Caco-2 (cell line): ENCODE measurements around the gene ZSCAN1. TPM values are rescaled to one million over a fixed set of nuclear protein-coding genes. Genes with fewer than 3 reads are reported as not detected.

Experiments used
- BruUV-seq: library from RNA; stranded (reverse); fragments of 400-500 nt; replicated peaks from 2 replicates; lab custom pipeline; 2021; lab: Mats Ljungman, UMichigan
- CTCF ChIA-PET: fragments of 300-600 bp; sonication (Branson Sonifier 250); formaldehyde crosslinking; loops from one replicate; lab custom pipeline; 2022; ENCODE audit warnings: antibody characterized with exemption; lab: Charles Lee
- POLR2A ChIA-PET: fragments of 300-600 bp; sonication (Branson Sonifier 250); formaldehyde crosslinking; loops from one replicate; lab custom pipeline; 2022; ENCODE audit warnings: antibody characterized with exemption; lab: Charles Lee
- DNase-seq, 2 experiments: peaks; one replicate each; pipeline versions ENCODE4 v3.0.0 to v3.0.0-alpha.2; 2020 to 2022
- H3K27me3 ChIP-seq: replicated peaks from 2 replicates; pipeline ENCODE4 v1.6.0; 2011; ENCODE audit warnings: low read length; ENCODE audit not compliant: control insufficient read depth, insufficient read depth
- H3K36me3 ChIP-seq: 2 replicates; pipeline ENCODE4 v1.5.1; 2011; ENCODE audit warnings: low read length; ENCODE audit not compliant: control insufficient read depth, insufficient read depth
- H3K4me1 ChIP-seq: fragments of 250-450 bp; sonication (Bioruptor Pico); 2 replicates; pipeline ENCODE4 v1.5.1; 2020; ENCODE audit warnings: mild to moderate bottlenecking
- H3K4me3 ChIP-seq: 2 replicates; pipeline ENCODE4 v1.5.1; 2011; ENCODE audit warnings: low read depth, mild to moderate bottlenecking, control low read depth, low read length
- H3K9me3 ChIP-seq: fragments of 250-450 bp; sonication (Bioruptor Pico); 2 replicates; pipeline ENCODE4 v1.5.1; 2020; ENCODE audit warnings: mild to moderate bottlenecking, moderate library complexity
- H3K27ac Mint-ChIP-seq: one replicate; pipeline ENCODE4 v1.8.0; 2022; ENCODE audit warnings: mixed read lengths; ENCODE audit not compliant: unreplicated experiment
- H3K27me3 Mint-ChIP-seq: one replicate; pipeline ENCODE4 v1.8.0; 2022; ENCODE audit warnings: mixed read lengths; ENCODE audit not compliant: insufficient read depth, unreplicated experiment
- H3K36me3 Mint-ChIP-seq: one replicate; pipeline ENCODE4 v1.8.0; 2022; ENCODE audit warnings: mild to moderate bottlenecking, mixed read lengths; ENCODE audit not compliant: insufficient read depth, unreplicated experiment
- H3K4me1 Mint-ChIP-seq: one replicate; pipeline ENCODE4 v1.8.0; 2022; ENCODE audit warnings: low read depth, mixed read lengths; ENCODE audit not compliant: unreplicated experiment
- H3K4me3 Mint-ChIP-seq: one replicate; pipeline ENCODE4 v1.8.0; 2022; ENCODE audit warnings: mild to moderate bottlenecking, moderate library complexity, mixed read lengths; ENCODE audit not compliant: unreplicated experiment
- H3K9me3 Mint-ChIP-seq: one replicate; pipeline ENCODE4 v1.8.0; 2022; ENCODE audit warnings: mixed read lengths; ENCODE audit not compliant: unreplicated experiment
- intact Hi-C: fragments of 100-400 bp; cut with micrococcal nuclease; formaldehyde crosslinking; loops from one replicate; pipeline ENCODE4 v1.10.0; 2022; ENCODE audit not compliant: unreplicated experiment
- total RNA-seq: library from RNA; stranded (reverse); gene quantifications from 2 replicates; pipeline ENCODE4 v1.2.3, GENCODE V29; 2022
- TF ChIP-seq, protein P1 (sequence below), 2 experiments: fragments of 200-600 bp in 1 of 2; IDR thresholded peaks; 1 replicate in 1 of 2; 2 replicates in 1 of 2; pipeline versions ENCODE4 v1.5.1 to v1.8.0; 2011 to 2022; ENCODE audit warnings: antibody characterized with exemption in 1 of 2, control low read depth in 1 of 2, inconsistent platforms in 1 of 2, low read depth in 1 of 2, low read length in 1 of 2, mild to moderate bottlenecking in 1 of 2, moderate library complexity in 1 of 2; ENCODE audit not compliant: insufficient read depth in 1 of 2, severe bottlenecking in 1 of 2, unreplicated experiment in 1 of 2

Gene ZSCAN1
- total RNA-seq, 1 experiment from 2014 or later, result not detected

DNA sequence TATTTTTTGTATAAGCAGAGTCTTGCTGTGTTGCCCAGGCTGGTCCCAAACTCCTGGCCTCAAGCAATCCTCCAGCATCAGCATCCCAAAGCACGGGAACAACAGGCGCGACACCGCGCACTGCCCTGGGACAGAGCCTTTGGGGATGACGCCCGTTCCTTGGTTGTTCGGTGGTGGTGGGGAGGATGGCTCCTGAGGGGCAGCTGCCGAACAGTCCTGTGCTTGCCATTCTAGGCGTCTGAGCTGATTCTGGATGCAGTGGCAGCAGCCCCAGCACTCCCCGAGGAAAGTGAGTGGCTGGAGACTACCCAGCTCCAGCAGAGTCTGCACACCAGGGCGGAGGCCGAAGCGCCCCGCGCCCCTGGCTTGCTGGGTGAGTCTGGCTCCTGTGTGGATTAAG, 18.4 kb downstream of the ZSCAN1 start:
- no peaks in the 10 kb centered on the region for H3K27me3 ChIP-seq
- no peak overlapping the region for H3K27ac Mint-ChIP-seq
- peaks cover 27% of the 10 kb centered on the region for H3K9me3 ChIP-seq
- no peaks in the 10 kb centered on the region for H3K36me3 ChIP-seq
- no peaks in the 10 kb centered on the region for H3K4me1 ChIP-seq
- ChIA-PET CTCF (no interaction called here), POLR2A (no interaction called here)
- intact Hi-C loops, result no loop called here
- H3K4me1 Mint-ChIP-seq, result no peaks in the 10 kb centered on the region
- H3K4me3 Mint-ChIP-seq, result no peak overlapping the region
- TF ChIP-seq, protein P1, sequence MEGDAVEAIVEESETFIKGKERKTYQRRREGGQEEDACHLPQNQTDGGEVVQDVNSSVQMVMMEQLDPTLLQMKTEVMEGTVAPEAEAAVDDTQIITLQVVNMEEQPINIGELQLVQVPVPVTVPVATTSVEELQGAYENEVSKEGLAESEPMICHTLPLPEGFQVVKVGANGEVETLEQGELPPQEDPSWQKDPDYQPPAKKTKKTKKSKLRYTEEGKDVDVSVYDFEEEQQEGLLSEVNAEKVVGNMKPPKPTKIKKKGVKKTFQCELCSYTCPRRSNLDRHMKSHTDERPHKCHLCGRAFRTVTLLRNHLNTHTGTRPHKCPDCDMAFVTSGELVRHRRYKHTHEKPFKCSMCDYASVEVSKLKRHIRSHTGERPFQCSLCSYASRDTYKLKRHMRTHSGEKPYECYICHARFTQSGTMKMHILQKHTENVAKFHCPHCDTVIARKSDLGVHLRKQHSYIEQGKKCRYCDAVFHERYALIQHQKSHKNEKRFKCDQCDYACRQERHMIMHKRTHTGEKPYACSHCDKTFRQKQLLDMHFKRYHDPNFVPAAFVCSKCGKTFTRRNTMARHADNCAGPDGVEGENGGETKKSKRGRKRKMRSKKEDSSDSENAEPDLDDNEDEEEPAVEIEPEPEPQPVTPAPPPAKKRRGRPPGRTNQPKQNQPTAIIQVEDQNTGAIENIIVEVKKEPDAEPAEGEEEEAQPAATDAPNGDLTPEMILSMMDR (IDR thresholded peaks at IDR 0.05; ENCODE audit: insufficient read depth in 1 of 2, low read depth in 1 of 2, low read length in 1 of 2, severe bottlenecking in 1 of 2, unreplicated experiment in 1 of 2), result no peak
- peaks cover 30% of the 10 kb centered on the region for H3K9me3 Mint-ChIP-seq
- no peaks in the 10 kb centered on the region for H3K27me3 Mint-ChIP-seq
- no peaks in the 10 kb centered on the region for H3K36me3 Mint-ChIP-seq
- no peak overlapping the region for H3K4me3 ChIP-seq
- BruUV-seq, result no TSS peak
- DNase-seq, result no peak

DNA sequence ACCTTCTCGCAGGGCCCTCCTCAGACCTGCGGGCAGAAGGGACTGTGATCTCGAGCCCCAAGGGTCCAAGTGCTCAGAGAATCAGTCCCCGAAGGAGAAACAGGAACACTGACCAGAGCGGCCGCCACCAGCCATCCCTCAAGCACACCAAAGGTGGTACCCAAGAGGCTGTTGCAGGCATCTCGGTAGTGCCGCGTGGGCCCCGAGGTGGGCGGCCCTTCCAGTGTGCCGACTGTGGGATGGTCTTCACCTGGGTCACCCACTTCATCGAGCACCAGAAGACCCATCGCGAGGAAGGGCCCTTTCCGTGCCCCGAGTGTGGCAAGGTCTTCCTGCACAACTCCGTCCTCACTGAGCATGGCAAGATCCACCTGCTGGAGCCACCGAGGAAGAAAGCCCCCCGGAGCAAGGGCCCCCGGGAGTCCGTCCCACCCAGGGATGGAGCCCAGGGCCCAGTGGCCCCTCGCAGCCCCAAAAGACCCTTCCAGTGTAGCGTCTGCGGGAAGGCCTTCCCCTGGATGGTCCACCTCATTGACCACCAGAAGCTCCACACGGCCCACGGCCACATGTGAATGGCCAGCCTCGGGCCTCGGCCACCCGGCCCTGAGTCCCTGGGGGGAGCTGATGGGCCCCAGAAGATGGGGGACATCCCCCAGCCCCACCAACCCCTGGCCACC, 19.8 kb downstream of the ZSCAN1 start:
- no peak overlapping the region for H3K4me3 ChIP-seq
- no peaks in the 10 kb centered on the region for H3K27me3 Mint-ChIP-seq
- H3K27ac Mint-ChIP-seq, result no peak overlapping the region
- H3K36me3 Mint-ChIP-seq, result no peaks in the 10 kb centered on the region
- TF ChIP-seq, protein P1 (IDR thresholded peaks at IDR 0.05; ENCODE audit: insufficient read depth in 1 of 2, low read depth in 1 of 2, low read length in 1 of 2, severe bottlenecking in 1 of 2, unreplicated experiment in 1 of 2), result no peak
- no peak for DNase-seq
- H3K4me1 Mint-ChIP-seq, result no peaks in the 10 kb centered on the region
- no peaks in the 10 kb centered on the region for H3K36me3 ChIP-seq
- no peaks in the 10 kb centered on the region for H3K4me1 ChIP-seq
- POLR2A ChIA-PET, result no interaction called here
- H3K9me3 ChIP-seq, result peaks cover 22% of the 10 kb centered on the region
- H3K27me3 ChIP-seq, result no peaks in the 10 kb centered on the region
- BruUV-seq, result no TSS peak
- H3K4me3 Mint-ChIP-seq, result no peak overlapping the region
- intact Hi-C loops, result no loop called here
- CTCF ChIA-PET, result no interaction called here
- peaks cover 30% of the 10 kb centered on the region for H3K9me3 Mint-ChIP-seq

DNA sequence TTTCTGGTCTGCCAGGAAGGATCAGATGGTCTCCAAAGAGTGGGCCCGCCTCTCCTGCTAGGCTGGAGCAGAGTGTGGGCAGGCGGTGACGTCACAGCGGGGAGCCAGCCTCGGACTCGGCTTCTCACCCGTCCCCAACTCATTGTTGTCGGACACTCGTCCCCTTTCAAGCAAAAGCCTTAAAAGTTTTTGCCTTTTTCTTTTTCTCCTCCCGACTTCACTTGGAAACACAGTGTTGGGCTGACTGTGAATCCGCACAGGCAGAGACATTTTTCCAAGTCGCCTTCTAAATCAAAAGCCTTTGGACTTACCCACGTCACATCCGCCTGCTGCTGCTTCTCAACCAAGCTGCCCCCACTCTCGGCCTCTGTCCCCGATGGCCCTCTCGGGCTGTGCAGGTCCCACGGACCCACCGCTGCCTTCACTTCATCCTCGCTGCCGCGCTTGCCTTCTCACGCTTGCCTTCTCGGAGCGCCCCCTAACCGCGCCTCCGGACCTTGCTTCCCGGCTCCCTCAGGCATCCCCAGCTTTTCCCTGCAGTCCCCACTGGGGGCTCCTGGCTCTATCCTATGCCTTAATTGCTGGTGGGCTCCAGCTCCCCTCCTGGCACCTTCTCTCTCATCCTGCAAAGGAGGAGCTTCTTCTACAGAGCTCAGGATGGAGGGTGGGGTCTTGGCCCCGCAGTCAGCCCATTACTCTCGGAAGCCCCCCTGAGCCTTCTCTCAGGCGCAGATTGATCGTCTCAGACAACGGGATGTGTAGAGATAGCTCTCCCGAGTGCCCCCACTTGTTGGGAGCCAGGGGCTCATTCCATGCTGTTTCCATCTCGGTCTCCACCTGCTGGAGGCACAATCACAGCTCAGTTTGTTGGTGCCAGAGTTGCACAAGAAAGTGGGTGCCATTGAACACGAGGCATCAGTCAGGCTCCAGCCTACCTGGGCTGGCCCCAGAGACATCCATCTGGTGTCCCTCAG, 21.4 kb downstream of the ZSCAN1 start:
- Mint-ChIP-seq H3K27me3 (no peaks in the 10 kb centered on the region), H3K4me3 (no peak overlapping the region), H3K4me1 (no peaks in the 10 kb centered on the region), H3K9me3 (peaks cover 17% of the 10 kb centered on the region), H3K27ac (no peak overlapping the region), H3K36me3 (no peaks in the 10 kb centered on the region)
- DNase-seq, result no peak
- POLR2A ChIA-PET, result no interaction called here
- H3K36me3 ChIP-seq, result no peaks in the 10 kb centered on the region
- intact Hi-C loops, result no loop called here
- no peaks in the 10 kb centered on the region for H3K4me1 ChIP-seq
- H3K27me3 ChIP-seq, result no peaks in the 10 kb centered on the region
- TF ChIP-seq, protein P1 (IDR thresholded peaks at IDR 0.05; ENCODE audit: insufficient read depth in 1 of 2, low read depth in 1 of 2, low read length in 1 of 2, severe bottlenecking in 1 of 2, unreplicated experiment in 1 of 2), result no peak
- no TSS peak for BruUV-seq
- H3K4me3 ChIP-seq, result no peak overlapping the region
- CTCF ChIA-PET, result no interaction called here
- peaks cover 25% of the 10 kb centered on the region for H3K9me3 ChIP-seq
